ENCODE measurements around the gene IL4R. TPM values are rescaled to one million over a fixed set of nuclear protein-coding genes. Genes with fewer than 3 reads are reported as not detected.

The IL4R gene
- total and polyA plus RNA-seq, 10 donors = 39.3 to 319 (median 160) TPM

- Histone ChIP-seq H3K4me1 (peaks cover 21 to 62% (median 24%) of the 10 kb centered on the region in 6 donors), H3K27ac (peak overlapping the region in 7 of 8 donors; percentile 8 to 92 (median 81)), H3K4me3 (no peak overlapping the region), H3K36me3 (peaks cover 0 to 46% (median 42%) of the 10 kb centered on the region in 6 donors), H3K9me3 (peaks cover 0 to 6% (median 0%) of the 10 kb centered on the region in 8 donors), H3K27me3 (replicated peaks in 1 of 7) (no peaks in the 10 kb centered on the region)
- TF ChIP-seq CTCF (IDR thresholded peaks at IDR 0.05 in 8 of 11, conservative IDR thresholded peaks at IDR 0.05 in 3 of 11) = no peak
- no peak for TF ChIP-seq POLR2A (IDR thresholded peaks at IDR 0.05)
- TF ChIP-seq POLR2AphosphoS5 (IDR thresholded peaks at IDR 0.05) = peak in 1 of 3 donors; percentile 45
- intact Hi-C loops (cut with DNase I; ENCODE audit: low total_unique reads) = loop anchor here (5.0 kb wide), 1 partner anchor 188 kb away; no protein-coding TSS in a partner anchor
- 81 to 95% (median 90%) methylated on average over 7 of the region's 7 CpGs for WGBS, 5 donors
- DNase-seq = no peak
Measured at GRCh38 chr16:27365142-27366089, 51.6 kb downstream of the IL4R start.

GRCh38 chr16:27366687-27367460 lies 53.1 kb downstream of the IL4R start:
- Histone ChIP-seq H3K4me3 (peak overlapping the region in 2 of 8 donors; percentile 34 to 50), H3K27me3 (replicated peaks in 1 of 7) (no peaks in the 10 kb centered on the region), H3K4me1 (peaks cover 21 to 66% (median 24%) of the 10 kb centered on the region in 6 donors), H3K27ac (peak overlapping the region; percentile 81 to 92 (median 88)), H3K9me3 (peaks cover 0 to 9% (median 0%) of the 10 kb centered on the region in 8 donors), H3K36me3 (peaks cover 0 to 32% (median 28%) of the 10 kb centered on the region in 6 donors)
- intact Hi-C loops (cut with DNase I; ENCODE audit: low total_unique reads) = loop anchor here (5.0 kb wide), 1 partner anchor 190 kb away; no protein-coding TSS in a partner anchor
- no peak for TF ChIP-seq CTCF (IDR thresholded peaks at IDR 0.05 in 8 of 11, conservative IDR thresholded peaks at IDR 0.05 in 3 of 11)
- peak in 2 of 3 donors; percentile 32 to 79 for TF ChIP-seq POLR2AphosphoS5 (IDR thresholded peaks at IDR 0.05)
- peak; percentile 88 for DNase-seq
- WGBS, 5 donors = 44 to 50% (median 48%) methylated on average over 14 of the region's 14 CpGs

GRCh38 chr16:27367461-27368357 lies 53.9 kb downstream of the IL4R start:
- 1 to 9% (median 3%) methylated on average over 26 to 27 of the region's 27 CpGs for WGBS, 5 donors
- Histone ChIP-seq H3K27ac (peak overlapping the region; percentile 81 to 92 (median 88)), H3K27me3 (replicated peaks in 1 of 7) (no peaks in the 10 kb centered on the region), H3K4me1 (peaks cover 27 to 71% (median 31%) of the 10 kb centered on the region in 6 donors), H3K36me3 (peaks cover 0 to 23% (median 20%) of the 10 kb centered on the region in 6 donors), H3K9me3 (peaks cover 0 to 9% (median 0%) of the 10 kb centered on the region in 8 donors), H3K4me3 (peak overlapping the region in 6 of 8 donors; percentile 9 to 50 (median 20))
- intact Hi-C loops (cut with DNase I; ENCODE audit: low total_unique reads) = loop anchor here (2.0 to 5.0 kb wide), 2 partner anchors 133 to 190 kb away; no protein-coding TSS in a partner anchor
- DNase-seq = peak; percentile 96
- TF ChIP-seq CTCF (IDR thresholded peaks at IDR 0.05 in 8 of 11, conservative IDR thresholded peaks at IDR 0.05 in 3 of 11) = peak; percentile 57 to 91 (median 85)
- no peak for TF ChIP-seq POLR2A (IDR thresholded peaks at IDR 0.05)
- peak; percentile 71 to 78 (median 76) for TF ChIP-seq POLR2AphosphoS5 (IDR thresholded peaks at IDR 0.05)

Data from spleen (tissue), 11 donors.